ENCODE measurements around the gene DOCK4.

Gene DOCK4

GRCh38 chr7:111752022-111752582 is 454.1 kb downstream of the DOCK4 start:
- in situ Hi-C loops (cut with MboI; ENCODE audit: low sequenced_read_pairs), result loop anchor here (25.0 kb wide), 2 partner anchors 110 to 1135 kb away; no protein-coding TSS in a partner anchor

GRCh38 chr7:111750878-111751277 is 455.3 kb downstream of the DOCK4 start:
- in situ Hi-C loops (cut with MboI; ENCODE audit: low sequenced_read_pairs), result loop anchor here (25.0 kb wide), 2 partner anchors 111 to 1136 kb away; no protein-coding TSS in a partner anchor

DNA sequence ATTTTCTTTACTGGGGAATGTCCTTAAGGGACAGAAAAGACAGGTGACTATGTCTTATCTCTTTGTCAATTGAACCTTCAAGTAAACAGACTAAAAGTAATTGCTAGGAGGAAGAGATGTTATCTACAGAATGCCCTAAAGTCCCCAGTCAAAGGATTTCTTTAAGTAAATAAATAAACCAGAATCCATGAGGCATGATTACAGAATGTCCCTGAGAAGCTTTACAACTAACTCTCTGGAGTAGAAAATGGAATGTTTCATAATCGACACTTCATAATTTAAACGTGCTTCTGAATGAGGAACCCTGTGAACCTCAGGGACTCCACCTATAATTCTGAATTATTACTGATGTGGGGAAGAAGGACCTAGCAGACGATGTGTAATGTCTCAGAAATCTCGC is 456.0 kb downstream of the DOCK4 start:
- in situ Hi-C loops (cut with MboI; ENCODE audit: low sequenced_read_pairs), result loop anchor here (25.0 kb wide), 2 partner anchors 112 to 1137 kb away; no protein-coding TSS in a partner anchor

GRCh38 chr7:111749625-111750024 is 456.6 kb downstream of the DOCK4 start:
- in situ Hi-C loops (cut with MboI; ENCODE audit: low sequenced_read_pairs), result loop anchor here (25.0 kb wide), 4 partner anchors 113 to 1138 kb away; partner anchors contain the start of gene LSMEM1

DNA sequence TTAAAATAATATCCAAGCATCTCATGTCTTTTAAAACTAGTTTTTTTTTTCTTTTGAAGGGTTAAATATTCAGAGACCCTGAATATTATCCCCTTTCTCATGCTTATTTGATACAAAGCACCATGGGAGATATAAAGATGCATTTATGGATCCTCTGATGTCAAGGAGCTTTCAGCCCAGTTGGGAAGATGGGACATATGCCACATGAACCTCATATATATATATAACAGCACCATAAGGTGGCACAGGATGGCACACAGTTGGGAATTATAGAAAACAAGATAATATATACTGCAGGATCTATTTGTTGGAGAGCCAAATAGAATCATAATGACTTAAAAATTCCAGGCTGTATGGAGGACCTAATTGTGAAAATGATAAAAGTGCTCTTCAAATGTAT is 458.5 kb downstream of the DOCK4 start:
- in situ Hi-C loops (cut with MboI; ENCODE audit: low sequenced_read_pairs), result loop anchor here (25.0 kb wide), 2 partner anchors 665 to 740 kb away; partner anchors contain the start of gene LSMEM1

DNA sequence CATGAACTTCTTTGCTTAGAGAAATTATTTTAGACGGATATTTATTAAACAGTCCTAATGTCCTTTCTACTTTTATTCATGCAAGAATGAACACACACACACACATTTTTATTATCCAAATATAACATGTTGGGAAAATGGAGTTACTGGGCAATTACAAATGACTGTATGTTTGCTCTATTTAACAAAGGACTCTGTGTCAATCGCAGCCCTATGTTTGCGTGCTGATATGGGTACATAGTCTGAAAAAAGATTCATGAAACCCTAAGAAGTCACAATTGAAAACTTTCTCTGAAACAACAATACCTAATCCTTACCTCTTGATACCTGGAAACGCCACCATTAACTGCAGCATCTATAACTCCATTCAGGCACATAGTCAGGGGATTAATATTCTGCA is 459.2 kb downstream of the DOCK4 start:
- in situ Hi-C loops (cut with MboI; ENCODE audit: low sequenced_read_pairs), result loop anchor here (25.0 kb wide), 2 partner anchors 665 to 740 kb away; partner anchors contain the start of gene LSMEM1

DNA sequence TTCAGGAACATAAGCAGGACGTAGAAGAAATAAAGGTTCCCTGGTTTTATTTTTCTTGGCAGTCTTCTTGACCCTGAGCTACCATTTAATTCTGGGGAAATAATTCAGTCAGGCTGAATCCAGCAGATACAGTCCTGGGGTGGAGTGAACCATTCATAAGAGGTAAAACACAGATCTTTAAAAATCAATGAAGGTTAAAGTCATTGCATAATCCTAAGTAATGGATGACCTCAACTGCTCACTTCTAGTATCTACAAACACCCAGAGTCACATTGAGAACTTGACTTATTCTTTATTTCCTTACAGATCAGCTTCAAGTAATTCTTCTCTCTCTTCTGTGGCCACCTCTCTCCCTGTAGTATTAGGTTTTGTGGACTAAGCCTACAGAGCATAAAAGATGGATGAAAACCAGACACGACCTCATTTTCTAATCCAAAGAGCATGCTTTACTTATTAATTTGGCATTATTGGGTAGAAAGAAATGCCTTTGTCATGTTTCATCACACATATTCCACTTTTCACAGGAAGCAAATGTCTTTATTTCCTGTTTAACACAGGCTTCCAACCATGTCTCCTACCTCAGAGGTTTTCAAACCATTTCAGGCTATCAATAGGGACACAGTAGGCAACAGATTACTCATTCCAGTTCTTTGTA is 461.6 kb downstream of the DOCK4 start:
- in situ Hi-C loops (cut with MboI; ENCODE audit: low sequenced_read_pairs), result loop anchor here (25.0 kb wide), 2 partner anchors 668 to 743 kb away; partner anchors contain the start of gene LSMEM1

GRCh38 chr7:111743244-111743847 is 462.9 kb downstream of the DOCK4 start:
- in situ Hi-C loops (cut with MboI; ENCODE audit: low sequenced_read_pairs), result loop anchor here (25.0 kb wide), 2 partner anchors 669 to 744 kb away; partner anchors contain the start of gene LSMEM1

DNA sequence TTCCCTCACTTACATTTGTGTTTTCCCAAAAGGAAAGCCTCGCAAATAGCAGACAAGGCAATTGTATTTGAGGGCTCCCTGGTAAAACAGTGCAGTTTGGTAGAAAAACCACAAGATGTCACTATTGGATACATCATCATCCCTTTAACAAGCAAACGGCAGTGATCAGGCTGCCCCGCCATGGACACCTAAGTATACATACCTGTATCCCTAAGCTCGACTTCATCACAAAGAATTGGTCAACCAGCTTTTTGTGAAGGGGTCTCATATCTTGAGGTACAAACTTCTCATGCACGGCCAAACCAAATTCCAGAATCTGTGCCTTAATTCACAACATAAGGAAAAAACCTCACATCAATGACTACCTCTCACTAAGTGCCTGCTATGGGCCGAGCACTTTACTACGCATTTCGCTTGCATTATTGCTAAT is 464.4 kb downstream of the DOCK4 start:
- in situ Hi-C loops (cut with MboI; ENCODE audit: low sequenced_read_pairs), result loop anchor here (25.0 kb wide), 2 partner anchors 670 to 745 kb away; partner anchors contain the start of gene LSMEM1

DNA sequence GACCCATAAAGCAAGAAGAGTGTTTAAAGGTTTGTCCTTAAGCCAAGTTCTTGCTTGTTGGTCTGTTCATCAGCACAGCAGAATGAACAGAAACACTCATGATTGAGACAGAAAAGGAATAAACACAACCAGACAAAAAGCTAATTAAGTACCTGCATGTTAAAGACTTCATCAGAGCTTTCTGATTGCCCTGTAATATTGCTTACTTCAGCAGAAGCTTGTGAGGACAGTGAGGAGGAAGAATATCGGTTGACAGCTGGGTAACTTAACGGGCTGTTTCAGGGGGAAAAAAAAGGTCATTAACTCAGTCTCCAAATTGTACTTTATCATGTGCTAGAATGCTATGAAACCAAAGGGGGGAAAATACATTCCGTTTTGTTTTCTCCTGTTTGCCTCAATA is 465.3 kb downstream of the DOCK4 start:
- in situ Hi-C loops (cut with MboI; ENCODE audit: low sequenced_read_pairs), result loop anchor here (25.0 kb wide), 2 partner anchors 671 to 746 kb away; partner anchors contain the start of gene LSMEM1

- in situ Hi-C loops (cut with MboI; ENCODE audit: low sequenced_read_pairs), result loop anchor here (25.0 kb wide), 2 partner anchors 676 to 751 kb away; partner anchors contain the start of gene LSMEM1
Observed at GRCh38 chr7:111736552-111736874, 469.7 kb downstream of the DOCK4 start.

DNA sequence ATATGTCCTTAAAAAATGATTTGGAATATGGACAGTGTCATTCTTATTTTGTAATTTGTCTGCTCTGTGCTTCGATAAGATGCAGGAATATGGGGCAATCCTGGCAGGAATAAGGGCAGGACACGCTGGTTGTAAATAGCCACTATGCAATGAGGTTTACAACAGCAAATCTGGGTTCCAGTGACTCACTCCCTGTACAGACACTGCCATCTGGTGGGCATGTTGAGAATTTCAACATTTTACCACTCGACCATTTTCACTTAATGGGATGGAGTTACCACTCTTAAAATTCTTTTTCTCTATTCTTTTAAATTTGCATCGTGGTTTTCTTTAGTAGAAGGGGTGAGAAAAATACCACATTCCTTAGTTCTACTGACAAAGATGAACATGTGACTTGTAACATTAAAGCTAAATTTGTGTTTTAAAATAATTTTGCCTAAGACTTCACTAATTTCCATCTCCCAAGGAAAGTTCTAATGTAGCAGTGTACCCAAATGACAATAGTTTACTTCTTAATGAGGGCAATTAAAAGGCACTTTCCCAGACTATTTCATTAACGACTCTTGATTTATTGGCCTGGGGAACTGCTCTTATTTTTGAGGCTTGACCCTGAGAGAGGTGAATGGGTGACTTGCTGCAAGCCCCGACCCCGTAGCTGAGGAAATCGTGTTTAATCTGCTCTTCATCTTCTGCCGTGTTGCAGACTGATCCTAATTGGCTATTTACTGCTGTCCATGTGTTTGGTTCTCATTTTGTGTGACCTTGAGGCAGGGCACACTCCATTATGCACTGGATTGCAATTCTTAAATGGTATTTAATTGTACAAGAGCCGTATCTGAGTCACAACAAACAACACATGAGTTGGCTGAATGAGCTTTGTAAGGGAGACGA is 470.3 kb downstream of the DOCK4 start:
- in situ Hi-C loops (cut with MboI; ENCODE audit: low sequenced_read_pairs), result loop anchor here (25.0 kb wide), 2 partner anchors 676 to 751 kb away; partner anchors contain the start of gene LSMEM1

GRCh38 chr7:111734954-111735660 is 471.1 kb downstream of the DOCK4 start:
- in situ Hi-C loops (cut with MboI; ENCODE audit: low sequenced_read_pairs), result loop anchor here (25.0 kb wide), 2 partner anchors 677 to 752 kb away; partner anchors contain the start of gene LSMEM1

DNA sequence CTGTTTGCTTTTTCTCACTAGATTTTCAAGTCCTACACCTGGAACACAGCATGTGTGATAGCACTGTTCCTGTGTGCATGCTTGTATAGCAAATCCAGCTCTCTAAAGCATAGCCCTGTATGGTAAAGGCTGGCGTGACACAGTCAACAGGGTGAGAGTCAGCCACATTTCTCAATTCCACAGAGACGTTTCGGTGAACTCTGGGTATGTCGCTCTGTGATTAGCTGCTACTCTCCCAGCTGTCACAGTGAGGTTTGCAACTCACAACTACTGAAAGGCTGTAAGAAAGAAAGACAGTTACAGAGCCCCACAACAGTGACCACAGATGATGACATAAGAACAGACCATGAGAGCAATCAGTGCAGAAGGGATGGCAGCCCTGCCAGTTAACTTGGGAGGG is 473.3 kb downstream of the DOCK4 start:
- in situ Hi-C loops (cut with MboI; ENCODE audit: low sequenced_read_pairs), result loop anchor here (25.0 kb wide), 2 partner anchors 679 to 754 kb away; partner anchors contain the start of gene LSMEM1

- in situ Hi-C loops (cut with MboI; ENCODE audit: low sequenced_read_pairs), result loop anchor here (25.0 kb wide), 2 partner anchors 682 to 757 kb away; partner anchors contain the start of gene LSMEM1
Observed at GRCh38 chr7:111730476-111731300, 475.5 kb downstream of the DOCK4 start.

DNA sequence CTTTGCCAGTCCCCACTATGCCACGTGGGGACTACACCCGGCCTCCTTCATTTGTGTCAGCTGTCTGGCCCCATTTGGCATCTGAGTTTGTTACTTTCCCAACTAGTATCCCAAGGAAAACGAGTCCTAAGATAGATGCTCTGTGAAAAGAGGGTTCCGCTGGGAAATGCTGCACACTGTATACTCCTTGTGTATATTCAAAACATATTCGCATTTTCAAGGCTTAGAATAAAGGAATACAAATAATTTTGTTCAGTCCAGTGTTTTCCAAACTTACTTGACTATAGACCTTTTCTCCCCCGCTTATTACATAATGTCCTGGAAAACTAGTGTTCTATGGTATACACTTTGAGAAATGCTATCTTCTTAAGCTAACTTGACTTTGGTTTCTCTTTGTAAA is 476.1 kb downstream of the DOCK4 start:
- in situ Hi-C loops (cut with MboI; ENCODE audit: low sequenced_read_pairs), result loop anchor here (25.0 kb wide), 2 partner anchors 682 to 757 kb away; partner anchors contain the start of gene LSMEM1

DNA sequence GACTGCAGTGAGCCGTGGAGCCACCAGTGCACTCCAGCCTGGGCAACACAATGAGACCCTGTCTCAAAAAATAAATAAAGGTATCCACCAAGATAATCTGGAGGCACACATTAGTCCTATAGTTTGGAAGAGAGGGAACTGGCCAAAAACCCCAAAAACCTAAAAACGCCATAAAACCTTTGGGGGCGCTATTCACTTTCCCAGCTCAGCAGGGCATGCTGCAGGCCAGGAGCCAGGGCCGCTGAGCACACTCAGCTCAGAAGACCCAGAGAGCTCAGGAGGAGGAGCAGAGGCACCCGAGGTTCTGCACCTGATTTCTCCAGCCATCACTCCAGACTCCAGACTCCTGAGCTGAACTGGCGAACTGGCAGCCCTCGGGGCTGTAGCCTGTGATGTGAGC is 476.7 kb downstream of the DOCK4 start:
- in situ Hi-C loops (cut with MboI; ENCODE audit: low sequenced_read_pairs), result loop anchor here (25.0 kb wide), 2 partner anchors 683 to 758 kb away; partner anchors contain the start of gene LSMEM1

GRCh38 chr7:111728635-111728995 is 477.6 kb downstream of the DOCK4 start:
- in situ Hi-C loops (cut with MboI; ENCODE audit: low sequenced_read_pairs), result loop anchor here (25.0 kb wide), 2 partner anchors 684 to 759 kb away; partner anchors contain the start of gene LSMEM1
